Panc1 (cell line): ENCODE measurements around the gene C10orf143. TPM values are rescaled to one million over a fixed set of nuclear protein-coding genes. Genes with fewer than 3 reads are reported as not detected.

Experiments
- ATAC-seq: fragments of 200-7000 bp; cut with Tn5 transposase; 2 replicates; pipeline ENCODE4 v1.9.1; 2020; ENCODE audit warnings: mild to moderate bottlenecking, moderate library complexity
- BruUV-seq: library from RNA; stranded (reverse); fragments of 400-500 nt; replicated peaks from 2 replicates; lab custom pipeline; 2021; lab: Mats Ljungman, UMichigan
- CTCF ChIA-PET: fragments of 300-600 bp; sonication (Branson Sonifier 250); formaldehyde crosslinking; loops from one replicate; lab custom pipeline; 2022; ENCODE audit warnings: antibody characterized with exemption; lab: Charles Lee
- POLR2A ChIA-PET: fragments of 300-600 bp; sonication (Branson Sonifier 250); formaldehyde crosslinking; loops from one replicate; lab custom pipeline; 2022; ENCODE audit warnings: antibody characterized with exemption; lab: Charles Lee
- DNase-seq: peaks from one replicate; pipeline ENCODE4 v3.0.0-alpha.2; 2010; ENCODE audit warnings: low read depth, low spot score
- H3K27ac ChIP-seq: 2 replicates; pipeline ENCODE4 v1.5.1; 2011; ENCODE audit warnings: mild to moderate bottlenecking, low read length, inconsistent platforms
- H3K27me3 ChIP-seq: fragments of 200-500 bp; sonication (Bioruptor generic); 2 replicates; pipeline ENCODE4 v1.6.0; 2014; ENCODE audit warnings: low read length, inconsistent platforms; ENCODE audit not compliant: control insufficient read depth, insufficient read depth
- H3K36me3 ChIP-seq: fragments of 200-500 bp; sonication (Bioruptor generic); 2 replicates; pipeline ENCODE4 v1.5.1; 2014; ENCODE audit warnings: inconsistent platforms, mild to moderate bottlenecking, low read length, moderate library complexity; ENCODE audit not compliant: control insufficient read depth, insufficient read depth
- H3K4me1 ChIP-seq: 2 replicates; pipeline ENCODE4 v1.5.1; 2011; ENCODE audit warnings: inconsistent platforms, mild to moderate bottlenecking, low read length, moderate library complexity; ENCODE audit not compliant: control insufficient read depth, insufficient read depth
- H3K4me3 ChIP-seq, 2 experiments: 2 replicates each; pipeline ENCODE4 v1.5.1; 2011 to 2012; ENCODE audit warnings: low read depth in 2 of 2, low read length in 2 of 2, mild to moderate bottlenecking in 2 of 2, inconsistent platforms in 1 of 2, moderate library complexity in 1 of 2
- H3K9me3 ChIP-seq: fragments of 200-500 bp; sonication (Bioruptor generic); 2 replicates; pipeline ENCODE4 v1.5.1; 2014; ENCODE audit warnings: low read depth, mild to moderate bottlenecking, inconsistent platforms, low read length, moderate library complexity; ENCODE audit not compliant: control insufficient read depth, insufficient read depth
- CTCF ChIP-seq: fragments of 450-650 bp; IDR thresholded peaks from 2 replicates; pipeline ENCODE4 v1.5.1; 2017; ENCODE audit warnings: mild to moderate bottlenecking
- POLR2AphosphoS5 ChIP-seq: IDR thresholded peaks from 2 replicates; pipeline ENCODE4 v1.6.1; 2012; ENCODE audit warnings: mild to moderate bottlenecking, low read depth, low read length, moderate library complexity
- REST ChIP-seq, 2 experiments: IDR thresholded peaks; 2 replicates each; pipeline ENCODE4 v1.6.1; 2011 to 2012; ENCODE audit warnings: low read depth in 2 of 2, control low read depth in 1 of 2, low read length in 1 of 2, mild to moderate bottlenecking in 1 of 2, moderate library complexity in 1 of 2; ENCODE audit not compliant: insufficient read depth in 1 of 2
- SIN3A ChIP-seq: IDR thresholded peaks from 2 replicates; pipeline ENCODE4 v1.6.1; 2012; ENCODE audit warnings: low read depth, mild to moderate bottlenecking, low read length, moderate library complexity, borderline replicate concordance; ENCODE audit not compliant: insufficient read depth
- TCF7L2 ChIP-seq: IDR thresholded peaks from 2 replicates; pipeline ENCODE4 v1.6.1; 2011; ENCODE audit warnings: mild to moderate bottlenecking, low read depth, low read length, inconsistent platforms
- in situ Hi-C: cut with HindIII; loops from 2 replicates; pipeline ENCODE4 v1.10.0; 2016; ENCODE audit warnings: low sequenced_read_pairs, low pct_unique_long_range_greater_than_20kb
- intact Hi-C: fragments of 100-400 bp; cut with micrococcal nuclease; formaldehyde crosslinking; loops from one replicate; pipeline ENCODE4 v1.10.0; 2022; ENCODE audit not compliant: unreplicated experiment
- total RNA-seq: library from RNA; stranded (reverse); gene quantifications from one replicate; pipeline ENCODE4 v1.2.1, GENCODE V29; 2021; ENCODE audit not compliant: unreplicated experiment

Gene C10orf143
- total RNA-seq, 1 experiment from 2014 or later = 1.0 TPM

- H3K9me3 ChIP-seq = no peaks in the 10 kb centered on the region
- H3K4me1 ChIP-seq = peaks cover 9% of the 10 kb centered on the region
- ChIA-PET POLR2A (no interaction called here), CTCF (no interaction called here)
- no peak overlapping the region for H3K27ac ChIP-seq
- H3K36me3 ChIP-seq = peaks cover 3% of the 10 kb centered on the region; the same call in 1 of the 2 replicates
- ATAC-seq (no peak), DNase-seq (no peak)
- no peak overlapping the region for H3K4me3 ChIP-seq
- in situ Hi-C loops = no loop called here
- TF ChIP-seq POLR2AphosphoS5 = no peak
- TF ChIP-seq SIN3A = no peak
- no peak for TF ChIP-seq TCF7L2
- BruUV-seq = no TSS peak
- intact Hi-C loops = no loop called here
- H3K27me3 ChIP-seq = no peaks in the 10 kb centered on the region
Measured at GRCh38 chr10:130146042-130146441, 35.4 kb upstream of the C10orf143 start.

- TF ChIP-seq POLR2AphosphoS5 = no peak
- Histone ChIP-seq H3K4me1 (peaks cover 28% of the 10 kb centered on the region), H3K27me3 (no peaks in the 10 kb centered on the region), H3K27ac (no peak overlapping the region), H3K4me3 (no peak overlapping the region), H3K36me3 (peaks cover 7% of the 10 kb centered on the region; the same call in 1 of the 2 replicates), H3K9me3 (no peaks in the 10 kb centered on the region)
- ChIA-PET POLR2A (no interaction called here), CTCF (no interaction called here)
- ATAC-seq (no peak), DNase-seq (no peak)
- intact Hi-C loops = no loop called here
- in situ Hi-C loops = no loop called here
- no TSS peak for BruUV-seq
Measured at GRCh38 chr10:130141878-130142277, 31.2 kb upstream of the C10orf143 start.

DNA sequence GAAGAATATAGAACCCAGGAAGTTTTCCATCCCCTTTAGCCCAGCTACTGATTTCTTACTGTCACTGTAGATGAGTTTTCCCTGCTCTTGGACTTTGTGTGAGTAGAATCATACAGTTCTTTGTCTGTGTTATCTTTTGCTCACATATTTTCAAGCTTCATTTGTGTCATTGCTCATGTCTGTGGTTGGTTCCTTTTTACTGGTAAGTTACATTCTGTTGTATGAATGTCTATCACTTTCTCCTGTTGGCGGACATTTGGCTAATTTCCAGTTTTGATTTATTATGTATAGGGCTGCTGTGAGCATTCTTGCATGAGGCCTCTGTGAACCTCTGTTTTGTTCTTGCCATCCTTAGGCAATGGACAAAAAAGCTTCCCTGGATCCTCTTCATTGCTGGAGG, 30.8 kb upstream of the C10orf143 start:
- DNase-seq (no peak), ATAC-seq (no peak)
- no peaks in the 10 kb centered on the region for H3K27me3 ChIP-seq
- in situ Hi-C loops (no loop called here), intact Hi-C loops (no loop called here)
- TF ChIP-seq REST (IDR thresholded peaks at IDR 0.05; ENCODE audit: insufficient read depth in 1 of 2, low read depth in 2 of 2, low read length in 1 of 2) = no peak
- no peak for TF ChIP-seq CTCF
- no peak for TF ChIP-seq POLR2AphosphoS5
- TF ChIP-seq TCF7L2 = no peak
- TF ChIP-seq SIN3A = no peak
- H3K36me3 ChIP-seq = peaks cover 7% of the 10 kb centered on the region; the same call in 1 of the 2 replicates
- no peaks in the 10 kb centered on the region for H3K9me3 ChIP-seq
- no peak overlapping the region for H3K4me3 ChIP-seq
- ChIA-PET POLR2A (no interaction called here), CTCF (no interaction called here)
- H3K4me1 ChIP-seq = peaks cover 28% of the 10 kb centered on the region
- H3K27ac ChIP-seq = peak overlapping the region; percentile 17; the same call in 1 of the 2 replicates
- BruUV-seq = no TSS peak
